Measurements from ENCODE around the gene SLC27A6.

SLC27A6 gene

GRCh38 chr5:128980917-128981316 is 15.6 kb downstream of the SLC27A6 start:
- H3K27me3 Mint-ChIP-seq (ENCODE audit: low read depth, poor library complexity), result peaks cover 11% of the 10 kb centered on the region
- no peak overlapping the region for H3K4me3 Mint-ChIP-seq
- H3K27ac Mint-ChIP-seq, result no peak overlapping the region
- H3K9me3 Mint-ChIP-seq, result no peaks in the 10 kb centered on the region
- H3K36me3 Mint-ChIP-seq (ENCODE audit: low read depth), result no peaks in the 10 kb centered on the region
- H3K4me1 Mint-ChIP-seq, result no peaks in the 10 kb centered on the region
- TF ChIP-seq CTCF (IDR thresholded peaks at IDR 0.05), result no peak
- DNase-seq, result no peak

- Mint-ChIP-seq H3K36me3 (ENCODE audit: low read depth) (no peaks in the 10 kb centered on the region), H3K27me3 (ENCODE audit: low read depth, poor library complexity) (no peaks in the 10 kb centered on the region), H3K4me1 (no peaks in the 10 kb centered on the region), H3K4me3 (no peak overlapping the region), H3K9me3 (no peaks in the 10 kb centered on the region), H3K27ac (no peak overlapping the region)
- no peak for DNase-seq
- no peak for TF ChIP-seq CTCF (IDR thresholded peaks at IDR 0.05)
These were observed 19.2 kb downstream of the SLC27A6 start for GRCh38 chr5:128984480-128984879.

GRCh38 chr5:128988476-128988875 is 23.2 kb downstream of the SLC27A6 start:
- H3K9me3 Mint-ChIP-seq, result no peaks in the 10 kb centered on the region
- H3K27me3 Mint-ChIP-seq (ENCODE audit: low read depth, poor library complexity), result no peaks in the 10 kb centered on the region
- no peak overlapping the region for H3K4me3 Mint-ChIP-seq
- no peak for DNase-seq
- H3K27ac Mint-ChIP-seq, result no peak overlapping the region
- no peaks in the 10 kb centered on the region for H3K36me3 Mint-ChIP-seq (ENCODE audit: low read depth)
- no peak for TF ChIP-seq CTCF (IDR thresholded peaks at IDR 0.05)
- H3K4me1 Mint-ChIP-seq, result no peaks in the 10 kb centered on the region

GRCh38 chr5:129001841-129002526 is 36.7 kb downstream of the SLC27A6 start:
- Mint-ChIP-seq H3K4me3 (no peak overlapping the region), H3K27me3 (ENCODE audit: low read depth, poor library complexity) (peaks cover 3% of the 10 kb centered on the region), H3K9me3 (no peaks in the 10 kb centered on the region), H3K36me3 (ENCODE audit: low read depth) (no peaks in the 10 kb centered on the region), H3K27ac (no peak overlapping the region), H3K4me1 (peaks cover 9% of the 10 kb centered on the region)
- DNase-seq, result no peak
- no peak for TF ChIP-seq CTCF (IDR thresholded peaks at IDR 0.05)

- H3K4me1 Mint-ChIP-seq, result peaks cover 9% of the 10 kb centered on the region
- H3K4me3 Mint-ChIP-seq, result no peak overlapping the region
- H3K9me3 Mint-ChIP-seq, result no peaks in the 10 kb centered on the region
- no peak for TF ChIP-seq CTCF (IDR thresholded peaks at IDR 0.05)
- no peak overlapping the region for H3K27ac Mint-ChIP-seq
- H3K27me3 Mint-ChIP-seq (ENCODE audit: low read depth, poor library complexity), result peaks cover 3% of the 10 kb centered on the region
- no peak for DNase-seq
- H3K36me3 Mint-ChIP-seq (ENCODE audit: low read depth), result no peaks in the 10 kb centered on the region
These were observed 37.2 kb downstream of the SLC27A6 start for GRCh38 chr5:129002527-129002842.

- DNase-seq, result no peak
- Mint-ChIP-seq H3K4me1 (peaks cover 9% of the 10 kb centered on the region), H3K4me3 (no peak overlapping the region), H3K27me3 (ENCODE audit: low read depth, poor library complexity) (peaks cover 3% of the 10 kb centered on the region), H3K9me3 (no peaks in the 10 kb centered on the region), H3K27ac (no peak overlapping the region), H3K36me3 (ENCODE audit: low read depth) (no peaks in the 10 kb centered on the region)
- TF ChIP-seq CTCF (IDR thresholded peaks at IDR 0.05), result no peak
These were observed 37.9 kb downstream of the SLC27A6 start for GRCh38 chr5:129003232-129003631.

All from nephron progenitor cell (in vitro differentiated cells).